H1 (cell line): ENCODE data around the gene CHD8.

Source experiments
- GABPA ChIP-seq: IDR thresholded peaks from 2 replicates; pipeline ENCODE4 v1.6.1; 2011; ENCODE audit warnings: mild to moderate bottlenecking, low read length, moderate library complexity, borderline replicate concordance; ENCODE audit not compliant: insufficient read depth
- GTF2F1 ChIP-seq: IDR thresholded peaks from 2 replicates; pipeline ENCODE4 v1.6.1; 2012; ENCODE audit warnings: low read depth, low read length, improper control_type of control experiment, borderline replicate concordance
- PHF8 ChIP-seq: fragments of 200-600 bp; sonication (generic); conservative IDR thresholded peaks from 2 replicates; pipeline ENCODE4 v1.7.1; 2012; ENCODE audit warnings: low read depth, mild to moderate bottlenecking, inconsistent platforms, low read length, moderate library complexity
- POLR2A ChIP-seq, 2 experiments: IDR thresholded peaks; 1 replicate in 1 of 2; 2 replicates in 1 of 2; pipeline ENCODE4 v1.6.1; 2011; ENCODE audit warnings: low read depth in 2 of 2, low read length in 2 of 2, mild to moderate bottlenecking in 2 of 2; ENCODE audit errors: control extremely low read depth in 1 of 2
- POLR2AphosphoS5 ChIP-seq: IDR thresholded peaks from 2 replicates; pipeline ENCODE4 v1.6.1; 2011; ENCODE audit warnings: low read depth, low read length
- RNF2 ChIP-seq: fragments of 200-900, 300-1000 bp; sonication (generic); IDR thresholded peaks from 2 replicates; pipeline ENCODE4 v1.7.1; 2016; ENCODE audit warnings: borderline replicate concordance, low read depth, mild to moderate bottlenecking, antibody characterized with exemption, low read length; ENCODE audit not compliant: poor library complexity, severe bottlenecking; ENCODE audit errors: missing control alignments
- SIX5 ChIP-seq: IDR thresholded peaks from 2 replicates; pipeline ENCODE4 v1.6.1; 2011; ENCODE audit warnings: mild to moderate bottlenecking, low read depth, low read length
- TF ChIP-seq, protein P1 (sequence below): IDR thresholded peaks from 2 replicates; pipeline ENCODE4 v1.6.1; 2012; ENCODE audit warnings: inconsistent platforms
- TF ChIP-seq, protein P2 (sequence below), 3 experiments: IDR thresholded peaks; 1 replicate in 2 of 3; 2 replicates in 1 of 3; pipeline versions ENCODE4 v1.5.1 to v1.6.1; 2011; ENCODE audit warnings: low read length in 3 of 3, mild to moderate bottlenecking in 3 of 3, inconsistent platforms in 2 of 3, low read depth in 1 of 3, moderate library complexity in 1 of 3; ENCODE audit not compliant: insufficient read depth in 1 of 3; ENCODE audit errors: control extremely low read depth in 1 of 3

DNA sequence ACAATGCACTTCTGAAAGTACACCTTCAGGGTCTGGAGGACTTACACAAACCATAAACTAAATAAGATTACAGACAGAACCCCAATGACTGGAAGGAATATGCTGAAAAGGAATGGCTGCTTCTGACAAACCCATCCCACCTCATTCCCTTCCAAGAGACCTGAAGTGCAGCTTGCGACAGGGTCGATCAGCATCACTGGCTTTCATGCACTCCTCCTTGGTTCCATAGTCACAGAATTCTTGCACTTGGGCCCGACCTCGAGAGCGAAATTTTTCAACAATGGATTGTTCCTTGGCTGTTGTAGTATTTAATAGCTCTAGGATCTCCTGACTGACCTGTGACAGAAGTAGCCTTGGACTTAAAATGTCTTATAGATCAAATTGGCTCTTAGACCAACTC lies 45.6 kb upstream of the CHD8 start:
- TF ChIP-seq POLR2AphosphoS5 (no peak), SIX5 (no peak), GTF2F1 (no peak), PHF8 (no peak), POLR2A (IDR thresholded peaks at IDR 0.05; ENCODE audit: control extremely low read depth in 1 of 2, low read depth in 2 of 2, low read length in 2 of 2) (no peak), GABPA (no peak), RNF2 (no peak)
- TF ChIP-seq, protein P1, sequence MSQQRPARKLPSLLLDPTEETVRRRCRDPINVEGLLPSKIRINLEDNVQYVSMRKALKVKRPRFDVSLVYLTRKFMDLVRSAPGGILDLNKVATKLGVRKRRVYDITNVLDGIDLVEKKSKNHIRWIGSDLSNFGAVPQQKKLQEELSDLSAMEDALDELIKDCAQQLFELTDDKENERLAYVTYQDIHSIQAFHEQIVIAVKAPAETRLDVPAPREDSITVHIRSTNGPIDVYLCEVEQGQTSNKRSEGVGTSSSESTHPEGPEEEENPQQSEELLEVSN = no peak
- TF ChIP-seq, protein P2, sequence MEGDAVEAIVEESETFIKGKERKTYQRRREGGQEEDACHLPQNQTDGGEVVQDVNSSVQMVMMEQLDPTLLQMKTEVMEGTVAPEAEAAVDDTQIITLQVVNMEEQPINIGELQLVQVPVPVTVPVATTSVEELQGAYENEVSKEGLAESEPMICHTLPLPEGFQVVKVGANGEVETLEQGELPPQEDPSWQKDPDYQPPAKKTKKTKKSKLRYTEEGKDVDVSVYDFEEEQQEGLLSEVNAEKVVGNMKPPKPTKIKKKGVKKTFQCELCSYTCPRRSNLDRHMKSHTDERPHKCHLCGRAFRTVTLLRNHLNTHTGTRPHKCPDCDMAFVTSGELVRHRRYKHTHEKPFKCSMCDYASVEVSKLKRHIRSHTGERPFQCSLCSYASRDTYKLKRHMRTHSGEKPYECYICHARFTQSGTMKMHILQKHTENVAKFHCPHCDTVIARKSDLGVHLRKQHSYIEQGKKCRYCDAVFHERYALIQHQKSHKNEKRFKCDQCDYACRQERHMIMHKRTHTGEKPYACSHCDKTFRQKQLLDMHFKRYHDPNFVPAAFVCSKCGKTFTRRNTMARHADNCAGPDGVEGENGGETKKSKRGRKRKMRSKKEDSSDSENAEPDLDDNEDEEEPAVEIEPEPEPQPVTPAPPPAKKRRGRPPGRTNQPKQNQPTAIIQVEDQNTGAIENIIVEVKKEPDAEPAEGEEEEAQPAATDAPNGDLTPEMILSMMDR (IDR thresholded peaks at IDR 0.05; ENCODE audit: control extremely low read depth in 1 of 3, insufficient read depth in 1 of 3, low read depth in 1 of 3, low read length in 3 of 3) = no peak
